CD4-positive, alpha-beta T cell treated with Interleukin-15 for 1 hour (primary cell): ENCODE results near the gene ANKRD44.

Experiments
- DNase-seq: peaks from one replicate; pipeline ENCODE4 v3.0.0-alpha.2; 2020

ANKRD44 gene

DNA sequence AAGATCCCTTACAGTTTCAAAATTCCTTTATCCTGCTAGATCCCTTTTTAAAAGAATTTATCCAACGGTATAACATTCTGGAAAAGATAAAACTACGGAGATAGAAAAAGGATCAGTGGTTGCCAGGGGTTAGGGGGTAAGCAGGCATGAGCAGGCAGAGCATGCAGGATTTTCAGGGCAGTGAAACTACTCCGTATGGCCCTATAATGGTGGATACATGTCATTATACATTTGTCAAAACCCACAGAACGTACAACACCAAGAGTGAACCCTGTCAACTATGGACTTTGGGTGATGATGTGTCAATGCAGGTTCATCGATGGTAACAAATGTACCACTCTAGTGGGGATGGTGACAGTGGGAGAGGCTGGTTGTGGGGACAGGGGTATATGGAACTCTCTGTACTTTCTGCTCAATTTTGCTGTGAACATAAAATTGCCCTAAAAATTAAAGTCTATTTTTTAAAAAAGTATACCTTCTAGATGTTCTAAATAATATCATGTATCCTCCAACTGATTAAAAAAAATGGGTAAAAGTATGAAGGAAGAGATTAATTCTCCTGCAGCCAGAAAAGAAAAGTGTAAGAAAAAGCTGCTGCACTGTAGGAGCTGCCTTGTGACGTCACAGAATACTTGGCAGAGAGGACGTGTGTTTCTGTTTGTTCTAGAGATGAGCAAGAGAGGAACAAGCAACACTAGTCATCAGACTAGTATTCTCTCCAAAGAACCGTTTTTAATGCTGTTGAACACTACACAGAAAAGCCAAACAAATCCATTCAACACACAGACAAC is 23.6 kb downstream of the ANKRD44 start:
- peak; percentile 67 for DNase-seq

DNA sequence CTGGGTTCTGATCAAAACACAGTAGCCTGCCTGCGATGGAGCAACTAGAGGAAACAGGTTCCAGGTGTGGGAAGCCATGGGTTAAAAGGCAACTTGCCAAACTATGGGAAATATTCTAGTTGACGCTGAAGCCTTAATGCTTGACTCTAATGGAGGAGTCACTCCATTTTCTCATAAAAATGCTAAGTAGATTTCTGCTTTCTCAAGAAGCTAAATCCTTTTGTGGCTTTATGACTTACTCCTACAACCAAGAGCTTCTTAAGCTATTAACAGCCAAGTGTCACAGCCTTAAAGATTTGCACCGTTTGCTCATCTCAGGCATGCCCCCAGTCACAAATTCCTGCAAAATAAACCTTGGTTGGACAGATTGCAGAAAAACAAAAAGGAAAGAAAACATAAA is 25.2 kb downstream of the ANKRD44 start:
- DNase-seq = no peak

DNA sequence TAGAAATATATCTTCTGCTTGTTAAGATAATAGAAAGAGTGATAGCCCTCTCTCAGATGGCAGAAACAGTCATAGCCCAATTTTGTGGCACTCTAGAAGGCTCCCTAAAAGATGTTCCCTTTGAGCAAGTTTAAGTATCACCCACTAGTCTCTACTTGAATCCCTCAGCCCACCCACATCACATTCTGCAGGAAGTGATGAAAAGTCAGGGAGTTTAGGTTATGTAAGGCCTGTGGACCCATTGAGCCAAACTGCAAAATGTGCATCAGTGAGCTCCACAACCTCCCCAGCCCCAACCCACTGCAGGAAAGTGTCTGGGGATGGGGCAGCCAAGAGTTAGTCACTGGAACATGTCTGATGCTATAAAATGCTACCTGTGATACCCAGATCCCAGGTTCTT is 25.6 kb downstream of the ANKRD44 start:
- DNase-seq = no peak

DNA sequence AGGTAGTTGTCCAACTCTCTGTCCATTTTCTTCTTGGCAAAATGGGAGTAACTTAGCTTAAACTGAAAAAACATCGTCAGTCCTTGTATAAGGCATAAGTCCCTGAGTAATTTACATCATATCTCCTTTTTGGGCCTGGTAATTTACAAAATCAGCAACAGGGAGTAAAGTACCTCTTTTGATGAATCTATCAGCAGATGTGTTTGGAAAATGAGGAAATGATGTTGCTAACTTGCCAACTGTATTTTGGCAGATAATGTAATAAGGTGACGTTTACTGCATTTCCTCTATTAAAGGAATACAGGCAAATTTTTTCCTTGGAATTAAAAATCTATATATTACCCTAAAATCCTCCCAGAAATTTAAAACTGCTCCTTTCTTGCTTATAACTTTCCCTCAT is 29.2 kb downstream of the ANKRD44 start:
- no peak for DNase-seq

DNA sequence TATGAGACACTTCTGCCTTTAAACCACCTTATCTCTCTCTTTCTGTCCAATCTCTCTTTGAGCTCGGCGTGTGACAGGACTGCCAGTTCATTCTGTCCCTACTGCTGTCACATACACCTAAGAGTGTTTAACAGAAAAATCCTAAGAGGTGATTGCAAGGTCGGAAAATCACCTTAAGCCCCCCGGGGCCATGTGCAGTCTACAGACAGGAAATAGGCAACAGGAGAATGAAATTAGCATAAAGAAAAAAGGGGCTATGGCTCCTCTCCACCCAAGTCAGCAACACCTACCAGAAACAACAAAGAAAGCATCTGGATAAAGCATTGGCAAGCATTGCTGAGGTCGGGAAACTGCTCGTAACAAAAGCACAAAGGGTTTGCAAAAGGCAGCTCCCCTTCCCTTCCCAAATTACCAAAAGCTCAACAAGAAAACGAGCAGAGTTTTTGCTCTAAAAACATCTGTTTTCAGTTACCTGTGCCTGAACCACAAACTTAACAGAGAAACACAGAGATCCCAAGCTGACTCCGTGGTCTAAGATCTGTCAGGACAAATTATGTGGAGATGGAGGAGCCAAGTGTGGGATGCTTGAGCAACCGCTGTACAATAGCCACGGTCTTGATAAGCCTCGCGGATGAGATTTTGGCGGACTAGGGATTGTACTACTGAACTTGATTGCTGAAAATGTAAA is 30.4 kb downstream of the ANKRD44 start:
- DNase-seq = no peak

DNA sequence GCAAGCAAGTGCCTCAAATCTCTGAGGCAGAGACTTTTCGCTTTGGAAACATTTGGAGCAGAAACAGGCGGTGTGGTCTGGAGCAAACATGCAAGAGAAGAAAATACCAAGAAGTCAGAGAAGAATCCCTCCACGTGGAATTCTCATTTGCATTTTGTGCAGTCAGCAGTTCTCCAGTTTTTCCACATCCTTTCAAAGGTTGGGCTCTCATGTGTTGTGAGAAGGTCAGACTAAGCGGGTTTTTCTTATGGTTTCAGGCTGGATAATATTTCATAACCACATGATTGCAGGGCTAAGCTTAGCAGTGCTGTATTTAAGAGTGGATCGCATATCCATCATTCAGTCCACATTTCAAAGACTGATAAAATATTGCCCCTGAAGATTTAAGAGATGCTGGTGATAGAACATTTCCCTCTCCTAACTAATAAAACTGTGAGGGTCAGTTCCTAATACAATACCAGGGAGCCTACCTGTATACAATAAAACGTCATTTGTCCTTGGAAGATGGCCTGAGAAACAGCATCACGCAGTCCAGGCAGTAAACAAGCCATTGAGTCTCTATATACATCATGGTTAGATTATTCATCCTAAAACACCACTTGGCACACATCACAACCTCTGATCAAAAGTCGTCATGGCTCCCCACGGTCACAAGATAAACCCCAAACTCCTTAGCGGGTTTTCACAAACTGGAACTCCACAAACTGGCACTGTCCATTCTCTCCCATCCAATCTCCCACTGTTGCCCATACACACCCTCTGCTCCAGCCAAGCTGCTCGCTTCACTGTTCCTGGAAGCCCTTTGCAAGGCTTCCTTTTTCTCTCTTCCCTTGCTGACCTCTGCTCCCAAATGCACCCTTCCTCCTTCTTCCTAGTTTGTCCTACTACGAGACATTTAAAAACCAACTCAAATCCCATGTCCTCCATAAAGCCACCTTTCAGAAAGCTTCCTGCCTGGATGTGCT is 31.5 kb downstream of the ANKRD44 start:
- DNase-seq = no peak

DNA sequence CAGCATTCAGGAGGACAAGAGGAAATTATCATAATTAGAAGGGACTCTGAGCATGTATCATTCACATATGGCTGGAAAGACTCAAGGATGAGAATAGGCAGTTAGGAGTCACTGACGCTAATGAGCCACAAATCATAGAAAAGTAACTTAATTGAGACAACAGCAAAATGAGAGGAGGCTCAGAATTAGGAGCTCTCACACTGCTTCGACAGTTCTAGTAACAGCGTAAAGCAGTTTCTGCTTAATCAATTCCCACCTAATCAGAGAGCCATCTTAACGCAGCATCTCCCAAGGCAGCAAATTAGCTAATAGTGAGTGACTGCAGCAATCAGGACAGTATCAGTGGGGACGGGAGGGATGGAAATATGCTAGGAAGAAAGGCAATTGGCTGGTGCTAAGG is 32.8 kb downstream of the ANKRD44 start:
- no peak for DNase-seq

DNA sequence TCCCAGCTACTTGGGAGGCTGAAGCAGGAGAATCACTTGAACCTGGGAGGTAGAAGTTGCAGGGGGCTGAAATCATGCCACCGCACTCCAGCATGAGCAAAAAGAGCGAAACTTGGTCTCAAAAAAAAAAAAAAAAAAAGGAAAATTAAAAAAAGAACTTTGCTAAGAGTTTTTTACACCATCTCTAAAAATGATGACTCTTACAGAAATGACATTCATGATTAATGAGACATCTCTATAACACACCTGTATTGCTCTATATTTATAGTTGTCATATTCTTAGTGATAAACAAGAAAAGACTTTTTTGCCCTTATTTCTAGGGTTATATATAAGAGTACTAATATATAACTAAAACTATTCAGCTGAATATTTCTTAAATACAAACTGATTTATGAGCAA is 34.4 kb downstream of the ANKRD44 start:
- DNase-seq = no peak

DNA sequence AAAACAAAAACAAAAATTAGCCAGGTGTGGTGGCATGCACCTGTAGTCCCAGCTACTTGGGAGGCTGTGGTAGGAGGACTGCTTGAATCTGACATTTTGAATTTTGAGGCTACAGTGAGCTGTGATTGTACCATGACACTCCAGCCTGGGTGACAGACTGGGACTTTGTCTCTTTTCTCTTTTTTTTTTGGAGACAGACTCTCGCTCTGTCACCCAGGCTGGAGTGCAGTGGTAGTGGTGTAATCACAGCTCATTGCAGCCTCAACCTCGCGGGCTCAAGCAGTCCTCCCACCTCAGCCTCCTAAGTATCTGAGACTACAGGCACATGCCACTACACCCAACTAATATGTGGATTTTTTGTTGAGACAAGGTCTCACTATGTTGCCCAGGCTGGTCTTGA is 35.6 kb downstream of the ANKRD44 start:
- no peak for DNase-seq

DNA sequence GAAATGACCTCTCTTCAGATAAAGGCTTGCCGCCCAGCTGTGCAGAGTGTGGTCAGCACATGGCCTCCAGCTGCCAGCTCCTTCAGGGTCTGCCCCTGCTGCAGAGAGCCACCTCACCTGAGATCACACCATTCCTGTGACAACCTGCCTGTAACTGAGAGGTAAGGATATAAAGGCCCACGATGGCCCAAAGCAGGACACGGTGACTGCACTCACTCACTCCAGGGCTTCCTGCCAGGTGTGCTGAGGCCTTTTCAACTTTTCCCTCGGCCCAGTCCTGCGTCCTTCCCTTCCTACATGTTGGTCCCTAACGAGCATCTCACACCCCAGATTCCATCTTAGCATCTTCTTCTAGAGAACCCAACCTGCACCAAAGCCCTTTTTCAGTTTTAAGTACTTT is 36.2 kb downstream of the ANKRD44 start:
- no peak for DNase-seq

DNA sequence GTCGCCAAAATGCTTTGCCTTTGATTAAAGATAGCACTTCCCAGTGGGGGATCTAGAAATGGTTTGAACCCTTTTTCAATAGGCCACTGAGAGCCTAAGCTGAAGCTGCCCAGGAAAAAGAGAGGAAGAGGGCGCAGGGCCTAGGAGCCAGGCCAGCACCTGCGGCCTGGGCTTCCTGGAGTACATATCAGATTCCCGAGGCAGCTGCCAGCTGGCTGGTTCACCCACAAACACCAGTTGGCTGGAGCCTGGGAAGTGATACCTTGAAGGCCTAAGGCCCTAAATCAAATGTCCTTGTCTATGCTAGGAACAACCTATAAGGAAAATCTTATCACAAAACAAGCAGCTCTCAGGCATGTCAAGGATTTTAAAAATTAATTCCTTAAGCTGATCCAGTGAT is 37.1 kb downstream of the ANKRD44 start:
- DNase-seq = no peak

DNA sequence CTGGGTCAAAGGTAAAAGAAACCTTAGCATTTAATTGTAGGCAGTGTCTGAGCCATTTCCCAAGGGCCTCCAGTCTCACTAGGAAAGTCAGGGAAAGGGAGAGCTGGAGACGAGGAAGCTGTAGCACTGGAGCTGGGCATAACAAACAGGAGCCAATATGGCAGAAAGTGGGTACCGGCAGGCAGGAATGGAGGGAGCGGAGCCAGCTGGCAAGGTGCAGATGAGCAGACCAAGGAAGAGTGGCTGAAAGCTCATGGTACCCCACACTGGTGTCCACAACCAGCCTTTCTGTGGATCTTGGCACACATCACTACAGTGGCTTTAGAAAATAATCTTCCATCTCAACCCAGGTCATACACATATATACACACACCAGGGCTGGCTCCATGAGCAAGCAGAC is 40.0 kb downstream of the ANKRD44 start:
- no peak for DNase-seq

DNA sequence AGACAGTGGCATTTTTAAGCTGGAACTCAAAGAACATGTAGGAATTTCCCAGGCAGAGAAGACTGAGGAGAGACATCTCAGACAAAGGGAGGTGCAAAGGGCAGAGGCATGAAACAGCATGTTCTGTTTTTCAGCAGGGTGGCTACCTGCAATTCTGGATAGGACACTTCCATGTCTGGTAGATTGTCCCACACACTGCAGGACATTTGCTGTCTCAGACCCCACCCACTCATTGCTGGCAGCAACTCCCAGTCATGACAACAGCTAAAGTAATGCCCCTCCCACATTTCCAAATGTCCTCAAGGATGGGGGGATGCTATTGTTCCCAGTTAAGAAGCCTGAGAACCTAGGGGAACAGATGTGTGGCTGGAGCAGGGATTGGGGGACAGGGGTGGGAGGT is 40.8 kb downstream of the ANKRD44 start:
- no peak for DNase-seq

DNA sequence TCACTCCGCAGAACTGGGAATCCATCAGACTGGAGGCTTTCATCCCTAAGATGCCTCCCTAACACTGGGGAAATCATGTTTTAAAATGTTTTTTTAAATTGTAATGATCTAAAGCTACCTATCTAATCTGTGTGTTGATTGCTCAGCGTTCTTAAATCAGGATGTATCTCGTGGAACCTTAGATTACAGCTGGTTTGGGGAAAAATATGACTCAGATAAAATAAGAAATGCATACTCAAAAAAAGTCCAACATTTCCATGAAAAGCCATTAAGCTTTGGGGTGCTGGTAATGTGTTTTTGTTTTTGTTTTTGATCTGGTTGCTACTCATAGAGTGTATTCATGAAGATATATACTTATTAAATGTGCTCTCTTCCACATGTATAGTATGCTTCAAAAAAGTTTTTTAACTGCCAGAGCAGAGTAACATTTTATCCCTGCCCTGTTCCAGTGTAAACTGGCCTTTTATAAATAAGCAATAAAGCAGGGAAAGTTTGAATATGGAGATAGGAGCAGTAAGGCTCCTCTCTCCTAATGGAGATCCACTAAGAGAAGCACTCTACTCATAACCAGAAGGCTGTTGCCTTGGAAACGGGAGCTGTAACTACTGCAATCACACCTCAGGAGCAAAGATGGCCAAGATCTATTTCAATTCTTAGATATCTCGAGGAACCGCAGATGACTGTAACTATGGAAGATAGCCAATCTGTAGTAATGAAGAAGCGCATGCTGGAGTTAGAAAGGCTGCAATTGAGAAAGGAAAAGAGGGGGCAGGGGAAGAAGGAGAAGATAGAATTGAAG is 41.6 kb downstream of the ANKRD44 start:
- DNase-seq = no peak

DNA sequence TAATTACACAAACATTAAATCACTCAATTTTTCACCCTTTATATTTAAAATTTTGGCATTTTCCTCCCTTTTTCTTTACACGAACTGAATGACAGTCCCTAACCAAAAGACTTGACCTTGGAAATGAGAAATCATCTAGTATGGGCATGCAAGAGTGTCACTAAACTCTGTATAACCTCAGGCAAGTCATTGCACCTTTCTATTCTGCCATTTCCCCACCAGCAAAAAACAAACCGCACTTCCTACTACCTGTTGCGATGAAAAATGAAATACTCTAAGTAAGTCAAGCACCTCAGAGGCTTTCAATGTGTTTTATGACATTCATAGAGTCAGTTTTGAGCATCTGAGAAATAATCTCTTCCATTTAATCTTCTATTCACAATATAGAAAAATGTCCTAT is 44.1 kb downstream of the ANKRD44 start:
- no peak for DNase-seq

DNA sequence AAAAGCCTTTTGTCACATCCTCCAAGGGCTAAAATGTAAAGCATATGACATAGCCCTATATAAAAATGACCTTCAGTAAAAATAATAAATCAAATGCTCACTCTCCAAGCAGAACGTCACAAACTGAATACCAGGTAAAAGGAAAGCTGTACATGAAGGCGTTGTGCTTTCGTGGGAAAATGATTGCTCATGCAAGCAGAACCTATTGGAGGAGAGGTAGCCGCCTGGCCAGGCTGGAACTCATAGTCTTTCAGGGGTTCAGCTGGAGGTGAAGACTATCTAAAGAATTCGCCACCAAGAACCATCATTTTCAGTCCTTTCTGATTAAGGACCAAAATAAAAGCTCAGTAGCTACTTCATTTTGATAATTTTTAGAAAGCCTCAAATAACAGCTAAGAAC is 44.7 kb downstream of the ANKRD44 start:
- DNase-seq = no peak

DNA sequence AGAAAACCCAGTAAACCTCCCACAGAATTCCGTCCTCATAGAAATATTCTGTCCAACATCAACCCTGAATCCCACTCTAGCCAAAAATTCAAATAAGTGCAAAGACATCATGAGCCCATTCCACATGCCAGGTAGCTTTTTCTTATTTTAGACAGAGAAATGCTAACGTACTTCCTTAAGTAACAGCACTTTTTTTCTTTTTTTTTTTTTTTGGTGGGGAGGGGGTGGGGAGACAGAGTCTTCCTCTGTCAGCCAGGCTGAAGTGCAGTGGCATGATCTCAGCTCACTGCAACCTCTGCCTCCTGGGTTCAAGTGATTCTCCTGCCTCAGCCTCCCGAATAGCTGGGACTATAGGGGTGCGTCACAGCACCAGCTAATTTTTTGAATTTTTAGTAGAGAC is 45.5 kb downstream of the ANKRD44 start:
- no peak for DNase-seq

DNA sequence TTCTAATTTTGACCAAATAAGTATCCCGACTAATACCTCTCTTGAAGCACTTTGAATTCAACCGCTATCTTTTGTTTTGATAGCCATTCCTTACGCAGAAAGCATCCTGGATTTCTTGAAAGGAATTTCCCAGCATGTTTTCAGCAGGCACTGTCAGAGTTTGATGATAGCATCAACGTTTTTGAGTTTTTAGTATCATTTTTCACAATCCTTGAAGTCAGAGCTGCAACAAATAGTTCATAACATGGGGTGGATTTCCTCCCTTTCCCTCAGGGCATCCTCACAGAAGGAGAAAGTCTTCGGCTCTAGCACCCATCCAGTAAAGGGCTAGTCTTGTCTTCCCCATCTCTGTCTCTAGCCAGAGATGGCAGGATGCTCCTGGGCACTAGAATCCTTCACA is 46.2 kb downstream of the ANKRD44 start:
- no peak for DNase-seq

DNA sequence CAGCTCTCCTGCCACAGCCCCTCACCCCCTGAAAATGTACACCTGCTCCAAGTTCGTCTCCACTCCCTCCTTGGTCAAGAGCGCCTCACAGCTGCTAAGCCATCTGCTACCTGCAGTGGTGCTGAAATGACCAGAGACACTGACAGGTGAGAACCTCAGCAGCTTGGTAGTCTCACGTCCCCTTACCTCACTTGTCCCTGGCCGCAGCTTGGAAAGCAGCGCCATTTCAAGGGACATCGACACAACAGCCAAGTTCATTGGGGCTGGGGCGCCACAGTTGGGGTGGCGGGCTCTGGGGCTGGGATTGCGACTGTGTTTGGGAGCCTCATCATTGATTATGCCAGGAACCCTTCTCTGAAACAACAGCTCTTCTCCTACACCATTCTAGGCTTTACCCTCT is 47.5 kb downstream of the ANKRD44 start:
- DNase-seq = no peak

DNA sequence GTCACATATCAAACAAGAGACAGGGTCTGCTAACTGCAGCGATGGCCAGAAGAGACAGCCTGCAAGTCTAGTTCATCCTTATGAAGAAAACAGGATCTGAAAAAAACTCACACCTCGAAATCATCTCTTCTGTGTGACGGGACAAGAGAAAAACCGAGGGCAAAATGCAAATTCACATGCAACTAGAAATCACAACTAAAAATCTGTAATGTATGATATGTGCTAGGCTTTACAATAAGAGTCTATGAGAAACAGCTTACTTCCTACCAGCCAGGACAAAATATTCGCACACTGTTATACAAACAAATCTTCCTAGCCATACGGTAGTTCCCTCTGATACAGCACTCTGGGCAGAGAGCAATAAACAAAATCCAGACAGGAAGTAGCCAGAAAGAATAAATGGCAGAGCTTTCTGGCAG is 48.8 kb downstream of the ANKRD44 start:
- DNase-seq = no peak

DNA sequence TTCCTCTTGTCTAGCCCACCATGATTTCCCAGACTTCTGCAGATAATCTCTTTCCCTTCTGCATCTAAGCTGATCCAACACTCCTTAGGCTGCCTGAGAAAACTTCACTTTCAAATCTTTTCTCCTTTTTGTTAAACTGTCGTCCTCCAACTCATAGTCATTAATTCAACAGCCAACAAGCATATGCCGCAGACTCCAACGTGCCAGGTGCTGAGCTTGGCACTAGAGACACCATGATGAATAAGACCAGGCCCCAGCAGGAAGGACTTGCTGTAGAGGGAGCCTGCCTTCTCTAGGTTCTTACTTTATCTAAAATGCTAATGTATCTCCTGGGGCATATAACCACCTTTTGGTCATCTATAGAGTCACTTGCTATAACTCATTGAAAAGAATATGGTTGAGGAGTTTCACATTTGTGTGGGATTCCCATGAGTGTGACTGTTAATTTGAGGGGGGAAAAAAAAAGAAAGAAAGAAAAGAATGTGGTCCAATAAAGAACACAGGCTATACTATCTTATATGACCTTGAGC is 51.0 kb downstream of the ANKRD44 start:
- no peak for DNase-seq

DNA sequence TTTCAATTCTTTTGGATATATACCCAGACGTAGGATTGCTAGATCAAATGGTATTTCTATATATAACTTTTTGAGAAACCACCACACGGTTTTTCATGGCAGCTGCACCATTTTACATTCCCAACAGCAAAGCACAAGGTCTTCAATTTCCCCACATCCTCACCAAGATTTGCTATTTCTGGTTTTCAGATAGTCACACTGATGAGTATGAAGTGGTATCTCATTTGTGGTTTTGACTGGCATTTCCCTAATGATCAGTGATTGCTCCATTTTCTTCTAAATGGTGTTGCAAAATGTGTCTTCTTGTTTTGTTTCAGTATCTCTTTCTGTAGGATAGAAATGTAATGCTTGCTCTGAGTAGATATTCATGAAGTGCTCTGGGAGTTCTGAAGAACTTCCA is 52.0 kb downstream of the ANKRD44 start:
- DNase-seq = no peak
